GM21528 (cell line): ENCODE measurements around the gene FBH1.
"Not testable (repeated sequence)": the region's sequence is repeated elsewhere in the genome, so short reads cannot be mapped to it uniquely, and the experiment has no call there.

Experiments used
- ATAC-seq: cut with Tn5 transposase; IDR thresholded peaks from one replicate; pipeline ENCODE4 v1.9.1; 2021; ENCODE audit warnings: mild to moderate bottlenecking, moderate library complexity; ENCODE audit not compliant: unreplicated experiment, low FRiP score

FBH1 gene

DNA sequence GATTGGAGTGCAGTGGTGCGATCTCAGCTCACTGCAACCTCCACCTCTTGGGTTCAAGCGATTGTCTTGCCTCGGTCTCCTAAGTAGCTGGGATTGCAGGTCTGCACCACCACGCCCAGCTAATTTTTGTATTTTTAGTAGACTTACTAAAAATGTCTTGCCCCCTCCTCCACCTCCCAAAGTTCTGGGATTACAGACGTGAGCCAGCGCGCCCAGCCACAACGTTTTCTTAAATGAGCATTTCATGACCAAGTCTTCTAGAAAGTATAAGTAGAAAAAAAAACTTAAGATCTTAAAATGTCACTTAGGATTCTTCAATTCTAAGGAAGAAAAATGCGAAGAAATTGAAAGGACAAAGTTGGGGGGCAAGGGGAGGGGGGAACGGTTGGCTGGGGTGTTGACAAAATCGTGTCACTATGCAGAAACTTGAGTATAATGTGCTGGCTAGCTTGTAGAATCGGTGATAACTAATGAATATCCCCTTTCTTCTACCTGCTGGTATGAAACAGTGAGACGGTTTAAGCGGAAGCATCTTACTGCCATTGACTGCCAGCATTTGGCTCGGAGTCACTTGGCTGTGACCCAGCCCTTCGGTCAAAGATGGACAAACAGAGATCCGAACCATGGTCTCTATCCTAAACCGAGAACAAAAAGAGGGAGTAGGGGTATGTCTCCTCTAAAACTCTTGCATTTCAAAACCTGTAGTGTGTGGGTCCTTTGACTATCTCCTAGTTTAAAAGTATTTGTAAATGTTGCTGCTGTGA, 12.7 kb downstream of the FBH1 start:
- no peak for ATAC-seq

DNA sequence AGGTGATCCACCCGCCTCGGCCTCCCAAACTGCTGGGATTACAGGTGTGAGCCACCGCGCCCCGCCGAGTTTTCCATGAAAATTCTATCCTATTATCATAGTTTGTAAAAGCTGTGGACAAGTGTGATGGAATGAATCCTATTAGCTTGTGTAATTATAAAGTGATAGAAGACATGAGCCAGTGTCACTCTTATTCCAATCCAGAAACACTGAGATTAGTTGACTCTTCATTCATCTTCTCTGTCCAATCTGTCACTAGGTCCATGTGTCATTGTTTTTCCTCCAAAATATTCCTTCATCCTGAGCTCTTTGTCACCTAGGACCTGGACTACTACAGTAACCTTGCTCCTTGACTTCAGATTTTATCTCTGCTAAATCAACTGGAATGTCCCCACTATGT, 13.5 kb downstream of the FBH1 start:
- no peak for ATAC-seq

DNA sequence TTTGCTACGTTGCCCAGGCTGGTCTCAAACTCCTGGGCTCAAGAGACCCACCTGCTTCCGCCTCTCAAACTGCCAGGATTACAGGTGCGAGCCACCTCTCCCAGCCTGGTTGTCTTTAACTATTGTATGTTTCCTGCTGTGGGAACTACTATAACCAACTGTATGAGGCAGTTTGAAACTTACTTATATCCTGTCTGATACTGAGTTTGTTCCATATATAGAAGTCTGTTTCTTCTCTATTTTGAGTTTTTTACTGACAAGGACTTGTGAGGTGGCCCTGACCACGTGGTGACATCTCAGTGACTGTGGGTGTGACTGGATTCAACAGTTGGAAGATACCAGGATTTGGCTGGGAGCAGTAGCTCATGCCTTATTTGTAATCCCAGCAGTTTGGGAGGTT, 14.2 kb downstream of the FBH1 start:
- ATAC-seq, result peak; percentile 94

DNA sequence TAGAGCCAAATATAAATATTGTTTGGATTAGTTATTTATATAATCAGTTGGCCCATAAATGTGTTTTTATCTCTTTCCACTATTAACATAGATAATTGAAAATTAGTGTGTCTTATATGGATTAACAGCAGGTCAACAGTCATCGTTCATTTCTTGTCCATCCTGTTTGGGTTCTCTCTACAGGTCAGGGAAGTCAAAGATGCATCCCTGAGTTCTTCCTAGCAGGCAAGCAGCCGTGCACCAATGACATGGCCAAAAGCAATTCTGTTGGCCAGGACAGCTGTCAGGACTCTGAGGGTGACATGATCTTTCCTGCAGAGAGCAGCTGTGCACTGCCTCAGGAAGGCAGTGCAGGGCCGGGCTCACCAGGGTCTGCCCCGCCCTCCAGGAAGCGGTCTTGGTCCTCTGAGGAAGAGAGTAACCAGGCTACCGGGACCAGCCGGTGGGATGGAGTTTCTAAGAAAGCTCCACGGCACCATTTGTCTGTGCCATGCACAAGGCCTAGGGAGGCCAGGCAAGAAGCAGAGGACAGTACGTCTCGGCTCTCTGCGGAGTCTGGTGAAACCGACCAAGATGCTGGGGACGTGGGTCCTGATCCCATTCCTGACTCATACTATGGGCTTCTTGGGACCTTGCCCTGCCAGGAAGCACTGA, 15.9 kb downstream of the FBH1 start:
- no peak for ATAC-seq

DNA sequence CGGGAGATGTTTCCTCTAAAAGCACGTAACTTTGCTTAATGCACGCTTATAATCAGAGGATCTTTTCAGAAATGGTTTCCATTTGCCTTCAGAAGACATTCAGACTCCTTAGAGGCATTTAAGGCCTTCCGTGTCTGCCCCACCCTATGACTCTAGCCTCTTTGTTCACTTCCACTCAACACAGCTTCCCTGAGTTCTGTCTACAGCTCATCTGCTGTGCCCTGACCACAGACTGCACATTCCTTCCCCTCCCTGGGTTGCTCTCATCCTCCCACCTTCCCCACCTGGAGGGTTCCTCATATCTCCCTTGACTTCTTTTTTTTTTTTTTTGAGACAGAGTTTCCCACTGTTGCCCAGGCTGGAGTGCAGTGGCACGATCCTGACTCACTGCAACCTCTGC, 16.6 kb downstream of the FBH1 start:
- no peak for ATAC-seq

DNA sequence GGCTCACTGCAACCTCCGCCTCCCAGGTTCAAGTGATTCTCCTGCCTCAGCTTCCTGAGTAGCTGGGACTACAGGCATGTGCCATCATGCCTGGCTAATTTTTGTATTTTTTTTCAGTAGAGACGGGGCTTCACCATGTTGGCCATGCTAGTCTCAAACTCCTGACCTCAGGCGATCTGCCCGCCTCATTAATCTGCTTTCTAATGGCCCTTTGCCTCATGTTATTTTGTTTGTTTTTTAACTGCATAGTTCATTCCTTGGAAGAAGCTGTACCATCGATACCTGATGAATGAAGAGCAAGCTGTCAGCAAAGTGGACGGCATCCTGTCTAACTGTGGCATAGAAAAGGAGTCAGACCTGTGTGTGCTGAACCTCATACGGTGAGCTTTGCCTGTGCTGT, 18.6 kb downstream of the FBH1 start:
- ATAC-seq, result not testable (repeated sequence)

DNA sequence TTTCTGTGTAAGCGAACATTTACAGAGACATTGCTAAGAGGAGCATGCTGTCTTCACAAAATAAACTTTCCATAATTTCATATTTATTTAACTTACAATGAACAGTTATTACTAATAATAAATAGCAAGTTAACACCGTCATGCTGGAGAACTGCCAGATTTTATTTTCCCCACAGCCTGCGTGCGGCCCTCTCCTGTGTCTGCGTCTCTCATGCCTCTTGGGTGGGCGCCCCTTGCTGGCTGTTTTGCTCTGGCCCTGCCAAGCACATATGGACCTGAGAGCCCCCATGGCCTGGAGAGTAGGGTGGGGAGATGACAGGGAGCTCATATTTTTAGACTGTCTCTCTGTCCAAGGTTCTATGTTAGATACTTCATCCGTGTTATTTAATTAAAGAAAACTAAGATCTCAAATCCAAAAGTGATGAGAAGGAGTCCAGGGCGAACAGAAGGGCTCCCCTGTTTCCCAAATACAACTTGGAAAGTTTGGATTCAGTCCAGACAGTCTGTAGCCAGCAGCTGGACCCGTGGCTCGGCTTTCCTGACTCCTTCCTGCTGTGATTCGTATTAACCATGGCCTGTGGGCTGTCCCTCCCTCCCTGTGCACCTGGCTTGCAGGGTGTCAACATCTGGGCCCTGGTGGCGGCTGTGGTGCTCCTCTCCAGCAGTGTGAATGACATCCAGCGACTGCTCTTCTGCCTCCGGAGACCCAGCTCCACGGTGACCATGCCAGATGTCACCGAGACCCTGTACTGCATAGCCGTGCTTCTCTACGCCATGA, 20.5 kb downstream of the FBH1 start:
- ATAC-seq, result no peak

DNA sequence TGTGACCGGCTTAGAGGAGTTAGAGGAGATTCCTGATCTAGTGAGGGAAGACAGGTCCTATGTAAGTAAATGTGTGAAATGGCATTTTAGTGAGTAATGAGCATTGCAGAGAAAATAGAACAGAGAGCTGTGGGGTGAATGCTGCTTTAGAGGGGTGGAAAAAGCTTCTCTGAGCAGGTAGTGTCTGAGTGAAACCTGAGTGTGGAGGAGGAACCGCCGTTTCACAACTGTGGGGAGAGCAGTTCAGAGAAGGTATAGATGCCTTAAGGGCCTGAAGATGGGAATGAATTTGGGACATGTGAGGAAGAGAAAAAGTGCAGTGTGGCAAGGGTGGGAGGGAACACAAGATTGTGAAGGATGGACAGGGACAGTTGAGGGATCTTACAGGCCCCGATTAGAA, 21.6 kb downstream of the FBH1 start:
- no peak for ATAC-seq

DNA sequence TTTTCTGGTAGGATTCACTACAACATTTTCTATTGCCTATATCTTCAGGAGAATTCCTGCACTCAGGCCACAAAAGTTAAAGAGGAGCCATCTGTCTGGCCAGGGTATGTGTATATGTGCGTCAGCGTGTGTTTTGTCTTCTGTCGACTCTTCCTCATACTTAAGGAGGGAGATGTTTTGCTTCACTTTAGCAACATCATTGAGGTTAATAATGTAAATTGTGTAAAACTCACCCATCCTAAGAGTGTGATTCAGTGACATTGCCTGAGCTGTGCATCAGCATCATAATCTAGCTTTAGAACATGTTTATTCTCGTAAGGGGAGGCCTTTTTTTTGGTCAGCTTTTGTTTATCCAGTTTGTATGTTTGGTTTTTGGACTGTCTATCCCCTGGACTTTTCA, 23.7 kb downstream of the FBH1 start:
- no peak for ATAC-seq

DNA sequence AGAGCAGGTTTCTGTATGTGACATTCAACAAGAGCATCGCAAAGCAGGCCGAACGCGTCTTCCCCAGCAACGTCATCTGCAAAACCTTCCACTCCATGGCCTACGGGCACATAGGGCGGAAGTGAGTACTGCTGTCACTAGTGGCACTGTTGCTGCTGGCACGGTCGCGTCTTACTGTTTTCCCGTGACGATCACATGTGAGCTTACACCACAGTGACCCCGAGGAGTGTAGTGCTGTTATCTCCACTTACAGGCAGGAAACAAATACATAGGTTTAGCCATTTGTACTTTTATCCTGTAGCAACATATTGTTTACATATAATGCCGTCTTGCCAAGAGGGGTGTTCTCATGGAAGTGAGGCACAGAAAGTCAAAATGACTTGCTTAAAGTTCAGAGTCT, 25.4 kb downstream of the FBH1 start:
- no peak for ATAC-seq

DNA sequence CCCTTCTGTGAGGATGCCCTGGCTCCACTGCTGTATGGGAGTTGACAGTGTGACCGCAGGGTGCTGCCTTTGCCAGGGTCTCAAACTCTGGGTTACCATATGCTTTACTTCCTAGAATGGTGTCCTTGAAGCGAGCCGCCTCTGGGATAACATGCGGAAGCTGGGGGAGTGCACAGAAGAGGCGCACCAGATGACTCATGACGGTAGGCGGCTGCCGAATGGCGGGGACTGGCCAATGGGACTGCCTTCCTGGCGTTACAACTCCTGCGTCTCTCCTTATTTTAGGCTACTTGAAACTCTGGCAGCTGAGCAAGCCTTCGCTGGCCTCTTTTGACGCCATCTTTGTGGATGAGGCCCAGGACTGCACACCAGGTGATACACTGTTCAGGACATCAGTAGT, 27.3 kb downstream of the FBH1 start:
- no peak for ATAC-seq

DNA sequence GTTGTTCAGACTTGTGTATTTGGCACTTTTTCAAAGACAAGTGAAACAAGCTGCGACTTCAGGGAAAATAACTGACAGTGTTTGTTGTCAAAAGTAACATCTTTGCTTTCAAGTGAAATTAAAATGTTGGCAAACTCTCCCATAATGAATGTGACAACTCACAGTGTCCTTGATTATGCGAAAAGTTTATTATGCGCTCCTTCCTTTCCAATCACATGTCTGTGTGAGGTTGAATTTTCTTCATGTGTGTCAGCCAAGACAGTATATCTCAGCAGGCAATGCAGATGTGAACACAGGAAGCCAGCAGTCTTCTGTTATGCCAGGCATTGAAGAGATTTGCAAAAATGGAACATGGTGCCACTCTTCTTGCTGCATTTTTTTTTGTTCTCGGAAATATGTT, 28.7 kb downstream of the FBH1 start:
- ATAC-seq, result no peak

DNA sequence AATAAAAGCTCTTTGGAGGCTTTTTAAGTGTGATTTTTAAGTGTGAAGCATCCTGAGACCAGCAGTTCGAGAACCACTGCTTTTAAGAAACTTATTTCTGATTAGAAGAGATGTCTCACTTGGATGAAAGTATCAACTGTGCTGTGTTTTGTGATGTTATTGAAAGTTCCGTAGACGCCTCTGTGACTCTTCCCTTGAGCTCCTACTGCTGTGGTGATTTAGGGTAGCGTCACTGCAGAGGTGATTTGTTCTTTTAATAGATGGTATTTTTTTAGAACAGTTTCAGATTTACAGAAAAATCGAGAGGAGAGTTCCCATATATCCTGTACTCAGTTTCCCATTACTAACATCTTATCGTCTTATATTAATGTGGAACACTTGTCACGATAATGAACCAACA, 29.5 kb downstream of the FBH1 start:
- no peak for ATAC-seq

DNA sequence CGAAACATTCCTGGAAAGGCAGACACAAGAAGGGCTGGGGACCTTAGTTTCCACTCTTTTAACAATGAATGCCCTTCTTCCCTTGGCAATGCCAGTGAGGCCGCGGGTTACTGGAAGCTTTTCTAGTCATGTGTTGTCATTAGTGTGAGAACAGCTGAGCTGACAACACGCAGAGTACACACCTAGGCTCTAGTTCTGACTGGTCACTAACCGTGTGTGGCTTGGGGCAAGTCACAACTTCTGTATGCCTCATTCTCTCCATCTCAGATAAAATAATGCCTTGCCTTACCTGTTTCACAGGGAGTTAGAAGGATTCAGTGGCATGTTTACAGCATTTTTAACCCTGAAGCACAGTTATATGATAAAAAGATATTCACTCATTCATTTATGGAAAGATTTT, 31.7 kb downstream of the FBH1 start:
- ATAC-seq, result no peak

DNA sequence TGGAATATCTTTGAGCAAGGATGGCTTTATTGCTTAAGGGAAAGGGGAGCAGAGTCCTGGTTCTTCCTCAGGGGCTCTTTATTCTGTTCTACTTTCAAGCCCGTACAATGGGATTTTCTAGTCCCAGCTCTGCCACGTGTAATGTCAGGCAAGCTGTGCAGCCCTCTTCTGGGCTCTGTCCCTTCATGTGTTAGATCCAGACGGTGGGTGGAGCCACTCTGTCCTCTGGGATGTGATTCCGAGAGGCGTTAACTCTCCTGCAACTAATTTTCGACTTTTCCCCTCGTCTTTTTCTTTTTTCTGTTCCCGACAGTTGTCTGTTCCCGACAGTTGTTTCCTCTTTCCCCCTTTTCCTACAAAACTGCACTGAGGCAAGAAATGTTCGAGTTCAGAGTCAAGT, 34.8 kb downstream of the FBH1 start:
- ATAC-seq, result no peak

DNA sequence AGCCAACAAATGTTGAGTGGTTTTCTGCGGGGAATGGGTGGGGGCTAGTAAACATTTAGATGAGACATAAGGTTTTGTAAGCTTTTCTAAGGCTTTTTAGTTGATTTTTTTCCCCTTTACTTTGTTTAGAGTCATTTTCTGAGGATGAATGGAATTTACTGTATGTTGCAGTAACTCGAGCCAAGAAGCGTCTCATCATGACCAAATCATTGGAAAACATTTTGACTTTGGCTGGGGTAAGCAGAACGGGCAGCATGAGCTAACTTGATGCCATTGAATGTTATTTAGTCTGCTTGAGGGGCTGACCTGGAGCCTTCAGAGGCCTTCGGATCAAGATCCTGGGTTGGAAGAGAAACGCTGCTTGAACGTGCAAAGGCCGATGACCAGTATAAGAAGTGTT, 37.3 kb downstream of the FBH1 start:
- no peak for ATAC-seq

DNA sequence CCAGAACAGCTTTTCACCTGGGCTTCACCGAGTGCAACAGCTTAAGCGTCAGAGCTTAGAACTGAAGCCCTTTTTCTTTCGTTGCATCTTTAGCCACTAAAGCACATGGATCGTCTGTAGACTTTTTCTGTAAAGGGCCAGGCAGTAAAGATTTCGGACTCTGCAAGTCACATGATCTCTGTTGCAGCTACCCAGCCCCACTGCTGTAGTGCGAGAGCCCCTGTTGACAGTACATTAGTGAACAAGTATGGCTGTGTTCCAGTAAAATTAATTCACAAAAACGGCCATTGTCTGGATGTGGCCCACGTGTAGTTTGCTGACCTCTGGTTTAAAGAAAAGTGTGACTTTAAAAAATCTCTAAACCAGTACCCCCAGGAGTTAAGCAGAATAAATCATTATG, 39.4 kb downstream of the FBH1 start:
- ATAC-seq, result no peak

DNA sequence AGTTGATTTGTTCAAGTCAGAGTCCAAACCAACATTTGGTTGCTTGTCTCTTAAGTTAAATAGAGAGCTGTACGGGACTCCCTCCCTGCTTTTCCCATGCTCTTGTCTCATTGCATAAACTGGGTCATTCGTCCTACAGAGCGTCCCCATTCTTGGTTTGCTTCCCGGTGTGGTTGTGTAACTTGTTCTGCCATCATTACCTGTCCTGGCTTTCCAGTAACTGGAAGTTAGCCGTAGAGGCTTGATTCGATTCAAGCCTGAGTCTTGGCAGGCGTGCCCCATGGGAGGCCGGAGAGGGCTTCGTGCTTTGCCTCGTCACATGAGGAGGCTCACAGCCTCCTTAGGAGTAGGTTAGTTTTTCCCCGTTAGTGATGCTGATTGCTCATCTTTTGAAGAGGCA, 40.2 kb downstream of the FBH1 start:
- no peak for ATAC-seq

DNA sequence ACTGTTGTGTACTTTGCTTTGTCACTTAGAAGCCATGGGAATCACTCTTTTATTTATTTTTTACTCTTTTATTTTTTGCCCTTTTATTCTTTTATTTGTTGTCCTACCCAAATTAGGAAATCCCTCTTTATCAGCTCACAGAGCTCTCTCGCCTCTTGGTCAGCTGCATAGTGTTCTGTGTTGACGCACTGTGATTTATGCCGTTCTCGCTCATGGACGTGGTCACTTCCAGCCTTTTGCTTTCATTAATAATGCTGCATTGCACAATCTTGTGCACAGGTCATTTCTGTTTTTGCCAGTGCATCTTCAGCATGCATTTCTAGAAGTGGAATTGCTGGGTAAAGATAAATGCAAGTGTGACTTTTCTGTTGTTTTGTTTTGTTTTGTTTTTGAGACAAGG, 42.3 kb downstream of the FBH1 start:
- ATAC-seq, result no peak

DNA sequence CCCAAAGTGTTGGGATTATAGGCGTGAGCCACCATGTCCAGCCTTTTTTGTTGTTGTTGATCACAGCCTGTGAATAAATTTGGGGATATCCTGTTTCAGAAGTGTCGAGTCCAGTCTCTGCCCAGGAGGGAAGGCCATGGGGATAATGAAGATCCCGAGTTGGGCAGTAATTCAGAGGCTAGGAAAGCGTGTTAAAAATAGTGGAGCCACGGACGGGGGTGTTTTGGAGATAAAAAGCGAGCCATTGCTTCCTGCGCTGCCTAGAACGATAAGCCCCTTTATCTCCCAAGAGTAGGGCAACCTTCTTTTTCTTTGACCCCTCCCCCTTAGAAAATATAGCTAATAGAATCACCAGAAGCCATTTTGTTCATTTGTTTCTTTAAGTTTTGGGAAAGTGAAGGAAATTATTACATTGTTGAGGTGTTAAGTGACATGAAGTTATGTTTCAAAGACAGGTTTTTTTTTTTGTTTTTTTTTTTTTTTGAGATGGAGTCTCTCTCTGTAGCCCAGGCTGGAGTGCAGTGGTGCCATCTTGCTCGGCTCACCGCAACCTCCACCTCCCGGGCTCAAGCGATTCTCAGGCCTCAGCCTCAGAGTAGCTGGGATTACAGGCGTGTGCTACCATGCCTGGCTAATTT, 44.0 kb downstream of the FBH1 start:
- ATAC-seq, result no peak

DNA sequence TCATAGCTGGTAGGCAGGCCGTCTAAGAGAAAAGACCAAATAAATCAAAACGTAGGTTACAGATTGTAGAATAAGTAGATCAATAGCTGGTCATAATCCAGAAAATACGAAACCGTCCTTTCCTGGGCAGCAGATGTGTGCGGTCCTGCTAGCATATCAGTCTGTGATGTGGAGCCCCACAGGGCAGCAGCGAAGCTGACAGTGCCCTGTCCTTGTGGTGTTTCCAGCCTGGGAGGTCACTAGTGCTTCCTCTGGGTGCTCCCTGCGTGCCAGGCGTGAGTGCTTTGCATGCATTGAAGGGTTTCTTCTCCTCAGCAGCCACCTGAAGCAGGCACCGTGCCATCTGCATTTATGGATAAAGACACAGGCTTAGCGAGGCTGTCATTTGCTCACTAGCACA, 45.6 kb downstream of the FBH1 start:
- no peak for ATAC-seq
